Measurements from ENCODE around the gene TIAM1. TPM values are rescaled to one million over a fixed set of nuclear protein-coding genes. Genes with fewer than 3 reads are reported as not detected.

TIAM1 gene
- total RNA-seq, 1 donor from 2014 or later = 2.1 TPM

DNA sequence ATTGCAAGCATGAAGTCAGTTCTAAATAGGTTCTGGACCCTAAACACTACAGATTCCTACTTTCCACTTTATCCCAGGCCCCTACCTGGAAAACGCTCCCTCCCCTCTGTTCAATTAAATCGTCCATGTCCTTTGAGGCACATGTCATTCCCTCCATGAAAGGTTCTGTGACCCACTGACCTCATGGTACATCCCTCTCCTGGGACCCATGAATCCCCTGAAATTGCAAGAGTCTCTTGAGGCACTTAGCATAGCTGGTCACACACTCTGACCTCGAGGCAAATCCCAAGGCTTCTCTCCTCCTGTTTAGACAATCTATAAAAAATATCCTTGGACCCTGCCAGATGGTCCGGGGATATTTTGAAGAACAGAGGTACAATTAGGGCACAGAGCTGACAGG lies 271.5 kb downstream of the TIAM1 start:
- no peak for DNase-seq (ENCODE audit: low spot score)
- intact Hi-C loops (cut with DNase I) = no loop called here
